Gastrocnemius medialis (tissue), 4 donors: ENCODE data around the gene POLR3K.

Experiments
- POLR2A ChIP-seq, 2 donors: fragments of 450-650 bp; IDR thresholded peaks; one replicate each; pipeline ENCODE4 v1.6.1; 2017; ENCODE audit warnings: antibody characterized with exemption in 2 of 2, mild to moderate bottlenecking in 2 of 2, moderate library complexity in 2 of 2
- TF ChIP-seq, protein P1 (sequence below), 5 experiments: fragments of 450-650 bp in 3 of 5; fragments of 200-600 bp in 2 of 5; sonication (generic) in 2 of 5; IDR thresholded peaks in 4 of 5; conservative IDR thresholded peaks in 1 of 5; 1 replicate in 4 of 5; 2 replicates in 1 of 5; pipeline ENCODE4 v1.5.1; 2016 to 2019; ENCODE audit warnings: antibody characterized with exemption in 5 of 5, mild to moderate bottlenecking in 3 of 5, moderate library complexity in 3 of 5

DNA sequence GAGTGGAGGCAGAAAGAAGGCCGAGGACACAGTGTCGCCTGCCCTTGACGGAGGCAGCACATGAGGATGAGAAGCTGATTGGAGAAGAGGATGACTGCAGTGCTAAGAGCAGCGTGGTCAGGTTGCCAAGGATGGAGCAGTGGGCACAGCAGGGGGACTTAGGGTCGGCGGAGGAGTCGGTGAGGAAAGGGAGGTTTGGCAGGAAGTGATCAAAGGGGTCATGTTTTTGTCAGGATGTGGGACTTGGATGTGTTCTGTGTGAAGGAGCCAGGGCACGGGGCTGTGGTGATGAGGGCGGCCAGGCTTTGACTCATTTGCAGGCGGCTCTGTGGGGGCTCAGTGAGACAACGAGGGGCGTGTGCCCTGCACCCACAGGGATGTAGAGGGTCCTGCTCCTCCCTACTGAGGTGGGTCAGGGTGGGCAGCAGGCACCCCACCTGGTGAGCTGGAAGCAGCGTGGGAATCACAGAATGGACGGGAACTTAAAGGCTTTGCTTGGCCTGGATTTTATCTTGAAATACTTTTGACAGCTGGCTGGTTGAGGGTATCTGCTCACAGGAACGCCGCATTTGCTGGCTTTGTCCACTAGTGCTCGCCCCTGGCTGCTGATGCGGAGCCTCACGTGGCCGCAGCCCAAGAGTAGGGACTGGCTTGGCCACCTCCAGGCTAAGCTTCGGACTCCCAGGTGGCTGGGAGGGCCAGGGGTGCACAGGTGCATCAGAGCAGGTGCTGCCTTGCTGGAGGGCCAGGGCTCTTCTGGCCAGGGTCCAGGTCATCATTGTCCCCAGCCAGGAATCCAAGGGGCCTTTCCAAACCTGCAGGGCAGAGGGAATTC, 30.6 kb upstream of the POLR3K start:
- TF ChIP-seq POLR2A (IDR thresholded peaks at IDR 0.05), result no peak
- TF ChIP-seq, protein P1, sequence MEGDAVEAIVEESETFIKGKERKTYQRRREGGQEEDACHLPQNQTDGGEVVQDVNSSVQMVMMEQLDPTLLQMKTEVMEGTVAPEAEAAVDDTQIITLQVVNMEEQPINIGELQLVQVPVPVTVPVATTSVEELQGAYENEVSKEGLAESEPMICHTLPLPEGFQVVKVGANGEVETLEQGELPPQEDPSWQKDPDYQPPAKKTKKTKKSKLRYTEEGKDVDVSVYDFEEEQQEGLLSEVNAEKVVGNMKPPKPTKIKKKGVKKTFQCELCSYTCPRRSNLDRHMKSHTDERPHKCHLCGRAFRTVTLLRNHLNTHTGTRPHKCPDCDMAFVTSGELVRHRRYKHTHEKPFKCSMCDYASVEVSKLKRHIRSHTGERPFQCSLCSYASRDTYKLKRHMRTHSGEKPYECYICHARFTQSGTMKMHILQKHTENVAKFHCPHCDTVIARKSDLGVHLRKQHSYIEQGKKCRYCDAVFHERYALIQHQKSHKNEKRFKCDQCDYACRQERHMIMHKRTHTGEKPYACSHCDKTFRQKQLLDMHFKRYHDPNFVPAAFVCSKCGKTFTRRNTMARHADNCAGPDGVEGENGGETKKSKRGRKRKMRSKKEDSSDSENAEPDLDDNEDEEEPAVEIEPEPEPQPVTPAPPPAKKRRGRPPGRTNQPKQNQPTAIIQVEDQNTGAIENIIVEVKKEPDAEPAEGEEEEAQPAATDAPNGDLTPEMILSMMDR (IDR thresholded peaks at IDR 0.05 in 4 of 5, conservative IDR thresholded peaks at IDR 0.05 in 1 of 5), result no peak
